GM19328 (cell line): ENCODE results near the gene NLRC5.
"Not testable (repeated sequence)": the region's sequence is repeated elsewhere in the genome, so short reads cannot be mapped to it uniquely, and the experiment has no call there.

Experiments
- ATAC-seq: cut with Tn5 transposase; IDR thresholded peaks from one replicate; pipeline ENCODE4 v1.9.1; 2021; ENCODE audit warnings: mild to moderate bottlenecking, moderate library complexity; ENCODE audit not compliant: unreplicated experiment

Gene NLRC5

GRCh38 chr16:57093666-57094564 lies 104.6 kb downstream of the NLRC5 start:
- no peak for ATAC-seq

GRCh38 chr16:57094911-57095310 lies 105.6 kb downstream of the NLRC5 start:
- ATAC-seq: no peak

- ATAC-seq: no peak
Observed at GRCh38 chr16:57096192-57096591, 106.8 kb downstream of the NLRC5 start.

- ATAC-seq: no peak
Observed at GRCh38 chr16:57096793-57097192, 107.4 kb downstream of the NLRC5 start.

GRCh38 chr16:57098188-57098841 lies 109.0 kb downstream of the NLRC5 start:
- no peak for ATAC-seq

GRCh38 chr16:57099965-57100364 lies 110.6 kb downstream of the NLRC5 start:
- not testable (repeated sequence) for ATAC-seq

- ATAC-seq: no peak
Observed at GRCh38 chr16:57100445-57100844, 111.1 kb downstream of the NLRC5 start.

- no peak for ATAC-seq
Observed at GRCh38 chr16:57102888-57103851, 113.8 kb downstream of the NLRC5 start.

GRCh38 chr16:57104706-57105105 lies 115.3 kb downstream of the NLRC5 start:
- ATAC-seq: no peak

GRCh38 chr16:57105184-57105583 lies 115.8 kb downstream of the NLRC5 start:
- no peak for ATAC-seq

GRCh38 chr16:57106767-57107166 lies 117.4 kb downstream of the NLRC5 start:
- no peak for ATAC-seq

- ATAC-seq: no peak
Observed at GRCh38 chr16:57107321-57107922, 118.1 kb downstream of the NLRC5 start.

GRCh38 chr16:57108432-57108831 lies 119.1 kb downstream of the NLRC5 start:
- no peak for ATAC-seq

- not testable (repeated sequence) for ATAC-seq
Observed at GRCh38 chr16:57109259-57110105, 120.1 kb downstream of the NLRC5 start.

GRCh38 chr16:57110937-57111336 lies 121.6 kb downstream of the NLRC5 start:
- ATAC-seq: no peak

GRCh38 chr16:57111420-57111819 lies 122.1 kb downstream of the NLRC5 start:
- no peak for ATAC-seq

- ATAC-seq: no peak
Observed at GRCh38 chr16:57112403-57113041, 123.2 kb downstream of the NLRC5 start.

GRCh38 chr16:57113042-57113453 lies 123.7 kb downstream of the NLRC5 start:
- no peak for ATAC-seq

- ATAC-seq: no peak
Observed at GRCh38 chr16:57113664-57114063, 124.3 kb downstream of the NLRC5 start.
